Activated CD8-positive, alpha-beta memory T cell treated with anti-CD3 and anti-CD28 coated beads, Interleukin-2, amount 10 ng/mL, durations not matched to agents 7 days and 5 days (primary cell): ENCODE measurements around the gene VIPR1. TPM values are rescaled to one million over a fixed set of nuclear protein-coding genes. Genes with fewer than 3 reads are reported as not detected.

Experiments
- ATAC-seq: fragments of 150-1000 bp; cut with Tn5 transposase; one replicate; pipeline ENCODE4 v1.10.0; 2021; ENCODE audit warnings: moderate library complexity
- CTCF ChIA-PET: fragments of 350-600 bp; sonication (Branson Sonifier 250); formaldehyde crosslinking; loops from one replicate; lab custom pipeline; 2021; ENCODE audit warnings: antibody characterized with exemption; lab: Charles Lee
- DNase-seq: peaks from one replicate; pipeline ENCODE4 v3.0.0-alpha.2; 2020
- H3K27ac Mint-ChIP-seq: one replicate; pipeline ENCODE4 v1.8.0; 2021; ENCODE audit warnings: mild to moderate bottlenecking, mixed read lengths
- H3K27me3 Mint-ChIP-seq: one replicate; pipeline ENCODE4 v1.8.0; 2021; ENCODE audit warnings: mixed read lengths
- H3K36me3 Mint-ChIP-seq: one replicate; pipeline ENCODE4 v1.8.0; 2021; ENCODE audit warnings: mild to moderate bottlenecking, mixed read lengths
- H3K4me1 Mint-ChIP-seq: one replicate; pipeline ENCODE4 v1.8.0; 2021; ENCODE audit warnings: mixed read lengths
- H3K4me3 Mint-ChIP-seq: one replicate; pipeline ENCODE4 v1.8.0; 2021; ENCODE audit warnings: mild to moderate bottlenecking, moderate library complexity, mixed read lengths
- H3K9me3 Mint-ChIP-seq: one replicate; pipeline ENCODE4 v1.8.0; 2022; ENCODE audit warnings: low read depth, mixed read lengths
- total RNA-seq, 2 experiments: library from RNA; stranded (reverse); gene quantifications; one replicate each; pipeline ENCODE4 v1.2.3, GENCODE V29; 2021

VIPR1 gene, protein sequence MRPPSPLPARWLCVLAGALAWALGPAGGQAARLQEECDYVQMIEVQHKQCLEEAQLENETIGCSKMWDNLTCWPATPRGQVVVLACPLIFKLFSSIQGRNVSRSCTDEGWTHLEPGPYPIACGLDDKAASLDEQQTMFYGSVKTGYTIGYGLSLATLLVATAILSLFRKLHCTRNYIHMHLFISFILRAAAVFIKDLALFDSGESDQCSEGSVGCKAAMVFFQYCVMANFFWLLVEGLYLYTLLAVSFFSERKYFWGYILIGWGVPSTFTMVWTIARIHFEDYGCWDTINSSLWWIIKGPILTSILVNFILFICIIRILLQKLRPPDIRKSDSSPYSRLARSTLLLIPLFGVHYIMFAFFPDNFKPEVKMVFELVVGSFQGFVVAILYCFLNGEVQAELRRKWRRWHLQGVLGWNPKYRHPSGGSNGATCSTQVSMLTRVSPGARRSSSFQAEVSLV
- total RNA-seq = 1 to 10 TPM in 1 of 2 experiments, under 1 TPM in 1; 0.14 to 1.9 TPM

- peaks cover 44% of the 10 kb centered on the region for H3K27me3 Mint-ChIP-seq
- peaks cover 33% of the 10 kb centered on the region for H3K4me1 Mint-ChIP-seq
- H3K27ac Mint-ChIP-seq = no peak within 1 kb of the TSS
- DNase-seq (peak; percentile 87), ATAC-seq (peak; percentile 95)
- CTCF ChIA-PET = interaction anchor here (0.7 to 2.9 kb wide), 20 partner anchors 9 to 312 kb away, joined by 3 to 42 read pairs (median 6); partner anchors contain the start of genes HIGD1A and SS18L2
- peak within 1 kb of the TSS; percentile 81 for H3K4me3 Mint-ChIP-seq
- H3K9me3 Mint-ChIP-seq = no peaks in the 10 kb centered on the region
- no peaks in the 10 kb centered on the region for H3K36me3 Mint-ChIP-seq
These were observed at the start of gene VIPR1 for GRCh38 chr3:42502429-42503250. VIPR1 (plus strand) TSS chr3:42502643; CDS start chr3:42502736, 93 bp downstream.

DNA sequence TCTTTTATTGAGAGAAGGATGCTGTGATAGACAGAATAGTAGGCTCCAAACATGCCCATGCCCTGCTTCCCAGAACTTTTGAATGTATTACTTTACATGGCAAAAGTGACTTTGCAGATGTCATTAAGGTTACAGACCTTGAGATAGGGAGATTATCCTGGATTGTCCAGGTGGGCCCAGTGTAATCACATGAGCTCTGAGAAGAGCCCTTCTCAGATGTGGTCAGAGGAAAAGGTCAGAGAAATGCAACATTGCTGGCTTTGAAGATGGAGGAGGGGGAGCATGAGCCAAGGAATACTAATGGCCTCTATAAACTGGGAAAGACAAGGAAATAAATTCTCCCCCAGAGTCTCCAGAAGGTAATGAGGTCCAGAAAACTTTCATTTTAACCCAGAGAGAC is 46.2 kb upstream of the VIPR1 start:
- H3K4me1 Mint-ChIP-seq = no peaks in the 10 kb centered on the region
- ATAC-seq = no peak
- peaks cover 24% of the 10 kb centered on the region for H3K27me3 Mint-ChIP-seq
- H3K27ac Mint-ChIP-seq = no peak overlapping the region
- no peak overlapping the region for H3K4me3 Mint-ChIP-seq
- H3K36me3 Mint-ChIP-seq = no peaks in the 10 kb centered on the region
- CTCF ChIA-PET = no interaction called here
- no peak for DNase-seq
- no peaks in the 10 kb centered on the region for H3K9me3 Mint-ChIP-seq

GRCh38 chr3:42459151-42459550 is 43.3 kb upstream of the VIPR1 start:
- Mint-ChIP-seq H3K36me3 (no peaks in the 10 kb centered on the region), H3K4me3 (no peak overlapping the region), H3K27ac (no peak overlapping the region), H3K4me1 (no peaks in the 10 kb centered on the region), H3K27me3 (peaks cover 24% of the 10 kb centered on the region), H3K9me3 (no peaks in the 10 kb centered on the region)
- DNase-seq (no peak), ATAC-seq (no peak)
- CTCF ChIA-PET = no interaction called here

- H3K36me3 Mint-ChIP-seq = no peaks in the 10 kb centered on the region
- H3K4me3 Mint-ChIP-seq = no peak overlapping the region
- H3K4me1 Mint-ChIP-seq = no peaks in the 10 kb centered on the region
- no peaks in the 10 kb centered on the region for H3K9me3 Mint-ChIP-seq
- no peak overlapping the region for H3K27ac Mint-ChIP-seq
- H3K27me3 Mint-ChIP-seq = peaks cover 11% of the 10 kb centered on the region
- ATAC-seq (no peak), DNase-seq (no peak)
- CTCF ChIA-PET = no interaction called here
These were observed 40.7 kb upstream of the VIPR1 start for GRCh38 chr3:42461762-42462161.

- no peak overlapping the region for H3K27ac Mint-ChIP-seq
- H3K4me1 Mint-ChIP-seq = no peaks in the 10 kb centered on the region
- ATAC-seq (no peak), DNase-seq (no peak)
- CTCF ChIA-PET = interaction anchor here (1.8 kb wide), 1 partner anchor 272 kb away, joined by 5 read pairs; no protein-coding TSS in a partner anchor
- no peak overlapping the region for H3K4me3 Mint-ChIP-seq
- H3K9me3 Mint-ChIP-seq = no peaks in the 10 kb centered on the region
- H3K36me3 Mint-ChIP-seq = no peaks in the 10 kb centered on the region
- H3K27me3 Mint-ChIP-seq = peaks cover 10% of the 10 kb centered on the region
These were observed 39.4 kb upstream of the VIPR1 start for GRCh38 chr3:42463093-42463492.

DNA sequence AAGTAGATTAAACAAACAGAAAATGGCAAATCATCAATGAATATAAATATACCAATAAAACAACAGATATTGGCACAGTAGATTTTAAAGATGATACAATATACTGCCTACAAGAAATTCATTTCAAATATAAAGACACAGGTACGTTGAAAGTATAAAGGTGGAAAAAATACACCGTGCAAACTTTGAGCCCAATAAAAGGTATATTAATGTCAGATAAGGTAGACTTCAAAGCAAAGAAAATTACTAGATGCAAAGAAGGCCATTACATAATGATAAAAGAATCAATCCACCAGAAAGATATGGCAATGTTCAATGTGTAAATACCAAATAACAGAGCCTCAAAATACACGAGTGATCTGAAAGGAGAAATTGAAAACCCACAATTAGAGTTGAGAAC is 34.3 kb upstream of the VIPR1 start:
- CTCF ChIA-PET = no interaction called here
- no peaks in the 10 kb centered on the region for H3K4me1 Mint-ChIP-seq
- DNase-seq (no peak), ATAC-seq (no peak)
- no peaks in the 10 kb centered on the region for H3K36me3 Mint-ChIP-seq
- H3K9me3 Mint-ChIP-seq = no peaks in the 10 kb centered on the region
- H3K27ac Mint-ChIP-seq = no peak overlapping the region
- H3K4me3 Mint-ChIP-seq = no peak overlapping the region
- H3K27me3 Mint-ChIP-seq = peaks cover 10% of the 10 kb centered on the region

GRCh38 chr3:42472555-42472954 is 29.9 kb upstream of the VIPR1 start:
- DNase-seq (no peak), ATAC-seq (no peak)
- Mint-ChIP-seq H3K27ac (no peak overlapping the region), H3K4me3 (no peak overlapping the region), H3K9me3 (no peaks in the 10 kb centered on the region), H3K27me3 (peaks cover 16% of the 10 kb centered on the region), H3K4me1 (no peaks in the 10 kb centered on the region), H3K36me3 (no peaks in the 10 kb centered on the region)
- CTCF ChIA-PET = no interaction called here

DNA sequence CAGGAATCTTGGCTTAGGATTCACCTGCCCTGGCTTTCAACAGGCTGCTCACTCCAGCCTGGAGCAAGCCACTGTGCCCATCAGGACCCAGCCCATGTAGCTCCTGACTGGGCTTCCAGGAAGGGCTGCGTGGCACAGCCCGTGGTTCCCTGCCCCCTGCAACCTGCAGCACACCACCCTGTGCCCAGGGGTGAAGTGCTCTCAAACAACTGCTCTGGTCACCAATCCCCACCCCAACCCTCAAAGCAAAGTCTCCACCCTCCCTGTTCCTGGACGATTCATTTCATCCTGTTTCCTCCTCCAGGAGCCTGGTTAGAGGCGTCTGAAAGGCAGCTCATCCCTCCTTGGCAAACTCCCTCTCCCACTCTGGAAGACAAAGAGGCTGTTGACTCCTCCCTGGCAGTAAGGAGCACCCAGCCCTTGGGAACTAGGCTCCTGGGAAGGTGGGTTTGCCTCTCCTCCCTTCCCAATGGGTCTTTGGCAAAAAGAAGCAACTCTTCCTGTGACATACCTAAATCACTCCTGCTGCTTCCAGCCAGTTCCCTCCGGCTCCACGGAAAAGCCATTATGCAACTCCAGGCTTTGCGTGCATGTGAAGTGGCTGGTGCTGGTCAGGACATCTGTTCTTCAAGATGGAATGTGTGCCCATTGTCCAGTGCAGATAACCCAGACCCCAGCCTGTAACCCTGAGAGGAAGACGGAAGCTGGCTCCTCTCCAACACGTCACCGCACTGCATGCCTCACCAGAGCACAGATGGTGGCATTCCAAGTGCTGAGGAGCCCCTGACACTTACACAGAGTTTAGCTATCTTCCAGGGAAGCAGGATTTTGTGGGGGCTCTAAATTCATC is 29.1 kb upstream of the VIPR1 start:
- ATAC-seq (no peak), DNase-seq (no peak)
- Mint-ChIP-seq H3K4me3 (no peak overlapping the region), H3K9me3 (no peaks in the 10 kb centered on the region), H3K27me3 (peaks cover 16% of the 10 kb centered on the region), H3K4me1 (no peaks in the 10 kb centered on the region), H3K36me3 (no peaks in the 10 kb centered on the region), H3K27ac (no peak overlapping the region)
- CTCF ChIA-PET = no interaction called here

- CTCF ChIA-PET = no interaction called here
- peaks cover 3% of the 10 kb centered on the region for H3K36me3 Mint-ChIP-seq
- DNase-seq = no peak
- no peaks in the 10 kb centered on the region for H3K4me1 Mint-ChIP-seq
- no peak for ATAC-seq
- H3K27ac Mint-ChIP-seq = no peak overlapping the region
- H3K9me3 Mint-ChIP-seq = peaks cover 7% of the 10 kb centered on the region
- H3K4me3 Mint-ChIP-seq = no peak overlapping the region
- peaks cover 14% of the 10 kb centered on the region for H3K27me3 Mint-ChIP-seq
These were observed 26.0 kb upstream of the VIPR1 start for GRCh38 chr3:42476225-42477125.

DNA sequence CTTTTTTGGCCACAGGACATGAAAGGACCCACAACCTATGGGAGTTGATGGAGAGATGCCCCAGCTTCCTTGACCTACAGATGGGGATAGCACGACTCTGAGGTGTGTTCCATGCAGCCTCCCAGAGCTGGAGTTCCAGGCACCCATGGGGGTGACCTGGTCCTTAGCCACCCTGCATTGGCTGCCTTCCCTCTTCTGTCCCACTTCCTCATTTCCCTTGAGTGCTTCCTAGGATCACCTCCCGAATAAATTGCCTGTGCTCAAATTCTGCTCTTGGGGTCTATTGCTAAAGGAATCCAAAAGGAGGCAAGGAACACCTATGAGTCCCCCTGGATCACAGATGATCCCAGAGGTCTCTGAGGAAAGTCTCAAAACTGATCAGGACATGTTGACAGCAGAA is 24.7 kb upstream of the VIPR1 start:
- Mint-ChIP-seq H3K27me3 (peaks cover 11% of the 10 kb centered on the region), H3K4me3 (no peak overlapping the region), H3K4me1 (no peaks in the 10 kb centered on the region), H3K27ac (no peak overlapping the region), H3K9me3 (peaks cover 11% of the 10 kb centered on the region), H3K36me3 (peaks cover 3% of the 10 kb centered on the region)
- DNase-seq (no peak), ATAC-seq (no peak)
- CTCF ChIA-PET = no interaction called here

GRCh38 chr3:42478830-42479229 is 23.6 kb upstream of the VIPR1 start:
- Mint-ChIP-seq H3K4me1 (no peaks in the 10 kb centered on the region), H3K4me3 (no peak overlapping the region), H3K27ac (no peak overlapping the region), H3K36me3 (peaks cover 3% of the 10 kb centered on the region), H3K9me3 (peaks cover 11% of the 10 kb centered on the region), H3K27me3 (peaks cover 12% of the 10 kb centered on the region)
- ATAC-seq (no peak), DNase-seq (no peak)
- CTCF ChIA-PET = no interaction called here

DNA sequence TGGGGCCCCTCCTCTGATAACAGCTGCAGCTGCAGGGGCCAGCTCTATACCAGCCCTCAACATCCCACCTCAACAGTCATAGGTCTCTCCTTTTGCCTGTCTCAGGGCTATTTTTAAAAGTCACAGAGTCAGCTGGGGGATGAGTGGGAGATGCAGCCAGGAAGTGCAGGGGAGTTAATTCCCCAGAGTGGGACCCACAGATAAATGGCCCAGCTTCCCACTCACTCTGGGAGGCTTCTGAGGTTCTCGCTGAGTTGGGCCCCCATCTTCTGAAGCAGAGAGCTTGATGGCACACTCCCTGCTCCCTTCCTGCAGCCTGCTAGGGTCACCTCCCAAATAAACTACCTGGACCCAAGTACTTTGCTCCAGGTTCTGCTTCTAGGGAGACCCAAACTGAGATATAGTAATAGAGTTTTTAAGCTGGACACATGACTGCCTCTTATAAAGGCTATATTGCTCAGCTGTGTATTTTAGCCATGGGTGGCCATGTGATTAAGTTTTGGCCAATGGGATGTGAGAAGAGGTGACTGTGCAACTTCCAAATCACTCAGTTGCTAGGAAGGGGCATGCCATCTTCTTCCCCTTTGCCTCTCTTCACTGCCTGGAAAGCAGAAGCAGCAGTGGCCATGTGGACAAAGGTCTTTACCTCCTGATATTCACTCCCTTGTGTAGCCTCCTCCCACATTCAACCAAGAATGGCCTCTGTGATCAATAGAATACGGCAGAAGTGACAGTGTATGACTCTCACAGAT is 15.5 kb upstream of the VIPR1 start:
- ATAC-seq = no peak
- no peak for DNase-seq
- peaks cover 1% of the 10 kb centered on the region for H3K9me3 Mint-ChIP-seq
- H3K27ac Mint-ChIP-seq = no peak overlapping the region
- H3K4me1 Mint-ChIP-seq = no peaks in the 10 kb centered on the region
- H3K36me3 Mint-ChIP-seq = no peaks in the 10 kb centered on the region
- H3K4me3 Mint-ChIP-seq = no peak overlapping the region
- H3K27me3 Mint-ChIP-seq = peaks cover 21% of the 10 kb centered on the region
- CTCF ChIA-PET = no interaction called here
